HUES6 (cell line): ENCODE measurements around the gene AGBL4.

Experiments
- H3K27ac ChIP-seq: 2 replicates; pipeline ENCODE4 v1.7.0; 2013; ENCODE audit warnings: low read depth, mild to moderate bottlenecking, low read length, inconsistent platforms
- H3K27me3 ChIP-seq: 2 replicates; pipeline ENCODE4 v1.6.1; 2013; ENCODE audit warnings: low read length; ENCODE audit not compliant: control insufficient read depth, insufficient read depth
- H3K36me3 ChIP-seq: 2 replicates; pipeline ENCODE4 v1.6.1; 2013; ENCODE audit warnings: low read length; ENCODE audit not compliant: control insufficient read depth, insufficient read depth
- H3K4me1 ChIP-seq: 2 replicates; pipeline ENCODE4 v1.6.1; 2013; ENCODE audit warnings: low read length; ENCODE audit not compliant: control insufficient read depth, insufficient read depth
- H3K4me3 ChIP-seq: 2 replicates; pipeline ENCODE4 v1.5.1; 2013; ENCODE audit warnings: low read depth, low read length
- H3K9ac ChIP-seq: one replicate; pipeline ENCODE4 v1.6.1; 2013; ENCODE audit warnings: mild to moderate bottlenecking, low read length
- H3K9me3 ChIP-seq: 2 replicates; pipeline ENCODE4 v1.6.1; 2013; ENCODE audit warnings: low read depth, low read length; ENCODE audit not compliant: control insufficient read depth, insufficient read depth

AGBL4 gene

GRCh38 chr1:48676822-48677221 is 1346.9 kb downstream of the AGBL4 start:
- peaks cover 12% of the 10 kb centered on the region for H3K4me1 ChIP-seq

GRCh38 chr1:48676376-48676775 is 1347.4 kb downstream of the AGBL4 start:
- no peaks in the 10 kb centered on the region for H3K36me3 ChIP-seq
- H3K27ac ChIP-seq = no peak overlapping the region
- no peak overlapping the region for H3K4me3 ChIP-seq
- H3K27me3 ChIP-seq = no peaks in the 10 kb centered on the region
- no peak overlapping the region for H3K9ac ChIP-seq
- H3K9me3 ChIP-seq = no peaks in the 10 kb centered on the region
- H3K4me1 ChIP-seq = peaks cover 8% of the 10 kb centered on the region

More at GRCh38 chr1:48676822-48677221, 1346.9 kb downstream of the AGBL4 start:
- H3K36me3 ChIP-seq = no peaks in the 10 kb centered on the region
- no peaks in the 10 kb centered on the region for H3K9me3 ChIP-seq
- no peak overlapping the region for H3K4me3 ChIP-seq
- no peak overlapping the region for H3K9ac ChIP-seq
- H3K27ac ChIP-seq = no peak overlapping the region
- no peaks in the 10 kb centered on the region for H3K27me3 ChIP-seq

GRCh38 chr1:48675251-48675650 is 1348.5 kb downstream of the AGBL4 start:
- Histone ChIP-seq H3K36me3 (no peaks in the 10 kb centered on the region), H3K9me3 (no peaks in the 10 kb centered on the region), H3K4me3 (no peak overlapping the region), H3K27me3 (no peaks in the 10 kb centered on the region), H3K27ac (no peak overlapping the region), H3K4me1 (peaks cover 8% of the 10 kb centered on the region), H3K9ac (no peak overlapping the region)

- H3K27me3 ChIP-seq = no peaks in the 10 kb centered on the region
- no peak overlapping the region for H3K9ac ChIP-seq
- no peak overlapping the region for H3K27ac ChIP-seq
These were observed 1349.1 kb downstream of the AGBL4 start for GRCh38 chr1:48674641-48675040.

GRCh38 chr1:48673332-48674105 is 1350.2 kb downstream of the AGBL4 start:
- H3K9ac ChIP-seq = no peak overlapping the region
- H3K27ac ChIP-seq = no peak overlapping the region
- H3K4me3 ChIP-seq = no peak overlapping the region
- no peaks in the 10 kb centered on the region for H3K9me3 ChIP-seq
- H3K4me1 ChIP-seq = peaks cover 8% of the 10 kb centered on the region
- no peaks in the 10 kb centered on the region for H3K36me3 ChIP-seq
- H3K27me3 ChIP-seq = no peaks in the 10 kb centered on the region

More at GRCh38 chr1:48674641-48675040, 1349.1 kb downstream of the AGBL4 start:
- H3K4me3 ChIP-seq = no peak overlapping the region
- H3K36me3 ChIP-seq = no peaks in the 10 kb centered on the region
- H3K4me1 ChIP-seq = peaks cover 8% of the 10 kb centered on the region
- no peaks in the 10 kb centered on the region for H3K9me3 ChIP-seq

- Histone ChIP-seq H3K4me1 (peaks cover 20% of the 10 kb centered on the region), H3K27ac (no peak overlapping the region), H3K27me3 (no peaks in the 10 kb centered on the region)
These were observed 1352.2 kb downstream of the AGBL4 start for GRCh38 chr1:48671578-48671977.

GRCh38 chr1:48670234-48671020 is 1353.3 kb downstream of the AGBL4 start:
- no peaks in the 10 kb centered on the region for H3K36me3 ChIP-seq
- peaks cover 30% of the 10 kb centered on the region for H3K4me1 ChIP-seq
- H3K9me3 ChIP-seq = no peaks in the 10 kb centered on the region
- no peak overlapping the region for H3K9ac ChIP-seq
- no peaks in the 10 kb centered on the region for H3K27me3 ChIP-seq
- no peak overlapping the region for H3K4me3 ChIP-seq
- H3K27ac ChIP-seq = no peak overlapping the region

More at GRCh38 chr1:48671578-48671977, 1352.2 kb downstream of the AGBL4 start:
- Histone ChIP-seq H3K9me3 (no peaks in the 10 kb centered on the region), H3K4me3 (no peak overlapping the region), H3K36me3 (no peaks in the 10 kb centered on the region), H3K9ac (no peak overlapping the region)

- no peaks in the 10 kb centered on the region for H3K9me3 ChIP-seq
- H3K27ac ChIP-seq = no peak overlapping the region
- H3K27me3 ChIP-seq = no peaks in the 10 kb centered on the region
- no peak overlapping the region for H3K9ac ChIP-seq
- H3K36me3 ChIP-seq = no peaks in the 10 kb centered on the region
- no peak overlapping the region for H3K4me3 ChIP-seq
- H3K4me1 ChIP-seq = peaks cover 22% of the 10 kb centered on the region
These were observed 1355.4 kb downstream of the AGBL4 start for GRCh38 chr1:48668339-48668738.

- Histone ChIP-seq H3K4me3 (no peak overlapping the region), H3K27ac (no peak overlapping the region), H3K27me3 (no peaks in the 10 kb centered on the region), H3K4me1 (peaks cover 22% of the 10 kb centered on the region), H3K36me3 (no peaks in the 10 kb centered on the region), H3K9ac (no peak overlapping the region), H3K9me3 (no peaks in the 10 kb centered on the region)
These were observed 1356.0 kb downstream of the AGBL4 start for GRCh38 chr1:48667782-48668181.

GRCh38 chr1:48665708-48666407 is 1357.9 kb downstream of the AGBL4 start:
- Histone ChIP-seq H3K9ac (no peak overlapping the region), H3K27me3 (no peaks in the 10 kb centered on the region), H3K4me3 (no peak overlapping the region), H3K9me3 (no peaks in the 10 kb centered on the region), H3K4me1 (peaks cover 22% of the 10 kb centered on the region), H3K36me3 (no peaks in the 10 kb centered on the region), H3K27ac (no peak overlapping the region)
